Stimulated activated CD4-positive, alpha-beta T cell treated with anti-CD3 and anti-CD28 coated beads, Interleukin-1b, Interleukin-23, amount 100 ng/mL, for 24 hours (primary cell): ENCODE measurements around the gene RGMA.

Experiments
- DNase-seq, 4 experiments: peaks; one replicate each; pipeline ENCODE4 v3.0.0-alpha.2; 2020; ENCODE audit warnings: low read depth in 4 of 4, low spot score in 1 of 4

The RGMA gene

GRCh38 chr15:93088981-93089726, at the start of gene RGMA:
Gene RGMA (minus strand): TSS chr15:93089211. CDS start chr15:93088932, 279 bp downstream.
- DNase-seq, result peak in 1 of 4 experiments; percentile 7

DNA sequence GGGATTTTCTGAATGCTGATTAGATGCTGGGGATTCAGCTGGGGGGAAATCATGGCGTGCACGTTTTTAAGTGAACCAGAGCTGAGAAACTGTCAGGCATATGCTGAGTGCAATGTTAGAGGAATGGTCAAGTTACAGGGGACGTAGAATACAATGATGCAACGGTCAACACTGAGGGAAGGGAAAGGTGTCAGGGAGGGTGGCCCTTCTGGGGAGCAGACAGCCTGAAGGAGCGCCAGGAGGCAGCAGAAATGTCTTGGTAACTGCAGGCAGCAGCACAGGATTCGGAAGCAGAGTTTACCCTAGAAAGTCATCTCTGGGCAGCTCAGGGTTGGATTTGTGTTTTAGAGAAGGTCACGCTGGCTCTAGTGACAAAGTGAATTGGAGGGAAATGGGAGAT, 47.6 kb upstream of the RGMA start:
- DNase-seq, result no peak

DNA sequence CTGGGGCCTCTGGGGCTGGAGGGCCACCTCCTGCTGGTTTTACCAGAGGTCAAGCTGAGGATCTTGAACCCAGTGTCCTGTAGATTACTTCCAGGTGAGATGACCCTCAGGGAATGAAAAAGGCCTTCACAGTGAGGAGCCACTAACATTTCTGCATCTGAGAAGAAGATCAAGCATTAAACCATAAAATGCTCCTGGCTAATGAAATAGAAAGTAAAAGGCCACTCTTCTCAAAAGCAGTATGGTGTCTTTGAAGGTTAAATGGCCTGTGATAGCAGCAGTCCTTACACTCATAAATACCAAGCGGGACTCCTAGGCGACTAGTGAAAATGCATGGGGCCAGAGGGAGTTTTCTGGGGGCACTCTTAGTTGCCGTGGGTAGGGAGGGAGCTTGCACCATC, 47.0 kb upstream of the RGMA start:
- no peak for DNase-seq

DNA sequence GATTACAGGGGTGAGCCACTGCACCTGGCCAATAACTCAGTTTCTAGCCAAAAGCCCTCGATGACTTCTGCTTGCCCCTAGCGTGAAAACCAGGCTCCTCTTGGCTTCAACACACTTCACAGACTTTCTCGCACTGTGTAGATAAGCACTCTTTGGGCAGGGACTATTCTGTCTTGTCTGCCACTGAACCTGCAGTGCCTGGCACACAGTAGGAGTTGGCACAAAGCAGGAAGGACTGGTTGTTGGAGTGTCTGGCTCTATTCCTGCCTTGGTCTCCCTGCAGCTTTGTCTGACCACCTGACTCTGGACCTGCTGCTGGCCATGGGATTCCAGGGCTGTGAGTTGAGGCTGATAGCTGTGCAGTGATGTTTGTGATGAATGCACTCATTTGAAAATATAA, 46.4 kb upstream of the RGMA start:
- DNase-seq, result no peak

DNA sequence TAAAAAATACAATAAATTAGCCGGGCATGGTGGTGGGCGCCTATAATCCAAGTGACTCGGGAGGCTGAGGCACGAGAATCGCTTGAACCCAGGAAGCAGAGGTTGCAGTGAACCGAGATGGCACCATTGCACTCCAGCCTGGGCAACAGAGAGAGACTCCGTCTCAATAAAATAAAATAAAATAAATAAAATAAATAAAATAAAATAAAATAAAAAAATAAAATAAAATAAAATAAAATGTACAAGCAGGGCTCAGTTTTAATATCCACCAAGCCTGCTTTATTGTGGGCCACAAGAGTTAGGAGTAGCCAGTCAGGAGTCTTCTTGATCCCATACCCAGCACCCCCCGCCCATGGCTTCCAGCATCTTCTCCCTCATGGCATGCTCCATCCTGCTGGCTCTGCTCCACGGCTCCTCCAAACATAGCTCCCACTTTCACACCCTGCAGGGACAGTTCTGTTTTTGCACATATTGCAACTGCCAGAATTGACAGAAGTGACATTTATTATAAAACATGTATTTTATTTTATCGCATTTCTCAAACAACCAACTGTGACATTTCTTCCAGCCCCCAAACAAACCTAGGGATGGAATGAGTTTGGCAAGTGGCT, 42.6 kb upstream of the RGMA start:
- no peak for DNase-seq

GRCh38 chr15:93129702-93130488, 40.9 kb upstream of the RGMA start:
- DNase-seq, result no peak

- no peak for DNase-seq
Measured at GRCh38 chr15:93127286-93127685, 38.3 kb upstream of the RGMA start.

- DNase-seq, result no peak
Measured at GRCh38 chr15:93126599-93126998, 37.6 kb upstream of the RGMA start.

DNA sequence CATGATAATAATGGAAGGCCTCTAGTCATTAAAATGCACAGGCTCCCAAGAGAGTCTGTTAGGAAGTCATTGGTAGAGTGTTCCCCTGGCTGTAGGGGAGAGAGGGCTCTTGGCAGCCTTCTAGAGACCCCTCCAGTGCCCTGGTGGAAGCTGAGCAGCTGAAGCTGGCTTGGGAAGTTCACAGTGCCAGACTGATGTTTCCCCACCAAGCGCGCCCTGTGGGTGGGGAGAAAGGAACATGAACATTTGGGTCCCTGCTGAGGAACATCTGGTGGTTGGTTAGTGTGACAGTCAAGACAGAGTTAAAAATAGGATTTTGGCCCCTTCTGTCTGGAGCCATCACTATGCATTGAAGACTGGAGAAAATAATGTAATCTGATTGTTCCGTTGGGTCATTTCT, 37.1 kb upstream of the RGMA start:
- DNase-seq, result no peak

DNA sequence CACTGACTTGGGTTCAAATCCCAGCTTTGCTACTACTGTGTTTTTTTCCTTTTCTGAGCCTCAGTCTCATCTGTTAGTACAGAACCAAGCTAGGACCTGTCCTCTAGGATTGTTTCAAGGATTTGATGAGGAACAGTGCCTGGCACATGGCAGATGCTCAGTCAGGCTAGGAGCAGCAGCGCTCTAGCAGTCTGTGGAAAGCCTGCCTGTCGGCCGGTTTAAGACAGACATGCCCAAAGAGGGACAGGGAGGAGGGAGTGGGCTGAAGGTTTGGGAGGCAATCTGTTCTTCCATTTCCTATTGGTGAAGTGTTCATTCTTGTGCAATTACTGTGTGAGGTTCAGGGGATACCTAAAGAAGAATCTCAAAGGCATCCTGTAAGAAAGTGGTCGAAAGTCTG, 35.1 kb upstream of the RGMA start:
- no peak for DNase-seq

- no peak for DNase-seq
Measured at GRCh38 chr15:93121973-93122910, 33.2 kb upstream of the RGMA start.

- DNase-seq, result no peak
Measured at GRCh38 chr15:93121107-93121506, 32.1 kb upstream of the RGMA start.

DNA sequence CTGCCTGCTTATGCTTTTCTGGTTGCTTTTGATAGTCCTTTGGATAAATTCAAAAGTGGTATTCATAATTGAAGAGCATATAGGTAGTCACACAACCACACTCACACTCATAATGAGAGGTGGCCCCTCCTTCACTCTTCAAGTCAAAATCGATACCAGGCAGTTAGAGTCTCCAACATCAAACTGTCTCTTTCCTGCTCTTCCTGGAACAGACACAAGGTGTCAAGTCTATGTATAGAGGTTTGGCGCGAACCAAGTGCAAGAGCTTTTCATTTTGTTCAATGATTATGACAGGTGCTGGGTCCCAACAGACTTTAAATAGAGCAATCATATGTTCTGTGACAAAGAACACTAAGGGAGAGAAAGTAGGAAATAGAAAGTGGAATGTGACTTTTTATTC, 29.9 kb upstream of the RGMA start:
- no peak for DNase-seq

DNA sequence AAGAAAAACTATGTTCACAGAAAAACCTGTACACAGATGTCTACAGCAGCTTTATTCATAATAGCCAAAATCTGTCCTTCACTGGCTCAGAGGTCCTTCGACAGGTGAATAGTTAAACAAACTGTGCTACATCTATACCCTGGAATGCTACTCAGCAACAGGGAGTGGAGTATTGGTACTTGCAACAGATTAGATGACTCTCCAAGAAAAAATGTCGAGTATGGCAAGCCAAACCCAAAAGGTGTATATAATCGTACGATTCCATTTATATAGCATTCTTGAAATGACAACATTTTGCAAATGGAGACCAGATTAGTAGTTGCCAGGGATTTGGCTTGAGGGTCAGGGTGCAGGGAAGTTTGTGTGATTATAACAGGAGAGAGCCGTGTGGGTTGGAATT, 22.4 kb upstream of the RGMA start:
- no peak for DNase-seq

GRCh38 chr15:93110502-93111040, 21.6 kb upstream of the RGMA start:
- DNase-seq, result no peak

- no peak for DNase-seq
Measured at GRCh38 chr15:93109336-93110102, 20.5 kb upstream of the RGMA start.

DNA sequence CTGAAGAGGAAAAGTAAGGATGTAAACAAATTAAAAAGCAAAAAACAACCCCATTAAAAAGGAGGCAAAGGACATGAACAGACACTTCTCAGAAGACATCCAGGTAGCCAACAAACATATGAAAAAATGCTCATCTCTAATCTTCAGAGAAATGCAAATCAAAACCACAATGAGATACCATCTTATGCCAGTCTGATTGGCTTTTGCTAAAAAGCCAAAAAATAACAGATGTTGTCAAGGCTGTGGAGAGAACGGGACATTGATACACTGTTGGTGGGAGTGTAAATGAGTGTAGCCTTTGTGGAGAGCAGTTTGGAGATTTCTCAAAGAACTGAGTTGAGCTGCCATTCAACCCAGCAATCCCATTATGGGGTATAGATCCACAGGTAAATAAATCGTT, 18.6 kb upstream of the RGMA start:
- no peak for DNase-seq

DNA sequence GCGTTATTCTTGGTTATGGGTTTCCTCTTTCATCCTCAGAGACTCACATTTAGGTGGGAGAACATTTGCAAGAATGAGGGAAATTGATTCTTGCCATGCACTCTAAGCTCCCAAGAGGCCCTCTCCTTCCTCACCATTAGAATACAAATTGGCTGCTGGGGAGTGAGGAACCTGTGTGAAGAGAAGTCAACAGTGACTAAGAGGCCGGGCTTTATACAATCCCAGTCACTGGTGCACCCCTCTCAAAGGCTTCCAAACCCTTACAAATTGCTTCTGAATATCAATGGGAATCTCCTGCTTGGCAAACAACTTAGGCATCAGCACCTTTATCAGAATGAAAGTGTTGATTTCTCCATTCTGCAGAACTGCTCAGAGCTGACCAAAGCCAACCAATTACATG, 16.5 kb upstream of the RGMA start:
- no peak for DNase-seq

- DNase-seq, result no peak
Measured at GRCh38 chr15:93103823-93104222, 14.8 kb upstream of the RGMA start.

GRCh38 chr15:93102211-93102610, 13.2 kb upstream of the RGMA start:
- no peak for DNase-seq
